Measurements from ENCODE around the gene C1QA. TPM values are rescaled to one million over a fixed set of nuclear protein-coding genes. Genes with fewer than 3 reads are reported as not detected.

C1QA gene
- polyA plus RNA-seq, 2 of the 4 experiments (the other 2 are of a cell fraction) = not detected

GRCh38 chr1:22619252-22619651 is 17.2 kb upstream of the C1QA start:
- Histone ChIP-seq H3K4me2 (no peak overlapping the region), H3K27ac (no peak overlapping the region), H3K9me3 (no peaks in the 10 kb centered on the region), H3K4me1 (no peaks in the 10 kb centered on the region), H3K4me3 (no peak overlapping the region)
- FAIRE-seq (no peak), ATAC-seq (no peak), DNase-seq (ENCODE audit: low read depth in 1 of 2, low spot score in 1 of 2) (no peak)
- ChIA-PET CTCF (no interaction called here), POLR2A (no interaction called here)
- 24% methylated on average over 7 of the region's 7 CpGs for WGBS (ENCODE audit: missing lambda C conversion rate)
- no peak for TF ChIP-seq ATOH8 (CRISPR knock-in tag; IDR thresholded peaks at IDR 0.05; ENCODE audit: low read depth)
- no peak for TF ChIP-seq HMGXB4 (CRISPR knock-in tag; IDR thresholded peaks at IDR 0.05; ENCODE audit: borderline replicate concordance)
- no peak for TF ChIP-seq HEYL (CRISPR knock-in tag; IDR thresholded peaks at IDR 0.05)
- TF ChIP-seq NFE2L2 (conservative IDR thresholded peaks at IDR 0.05; ENCODE audit: low read length) = no peak
- no peak for TF ChIP-seq FOXS1 (CRISPR knock-in tag; IDR thresholded peaks at IDR 0.05)
- TF ChIP-seq EP300 (IDR thresholded peaks at IDR 0.05) = no peak
- no peak for TF ChIP-seq POLR2AphosphoS2 (conservative IDR thresholded peaks at IDR 0.05; ENCODE audit: low read length)
- TF ChIP-seq NPAS2 (CRISPR knock-in tag; IDR thresholded peaks at IDR 0.05; ENCODE audit: borderline replicate concordance) = no peak
- TF ChIP-seq ZFP36 (IDR thresholded peaks at IDR 0.05; ENCODE audit: borderline replicate concordance, partially characterized antibody) = no peak
- TF ChIP-seq PHF8 (IDR thresholded peaks at IDR 0.05; ENCODE audit: borderline replicate concordance, low read depth) = no peak
- no peak for TF ChIP-seq RAD21 (conservative IDR thresholded peaks at IDR 0.05 in 1 of 2, IDR thresholded peaks at IDR 0.05 in 1 of 2)
- TF ChIP-seq HOXB5 (CRISPR knock-in tag; IDR thresholded peaks at IDR 0.05) = no peak
- TF ChIP-seq KDM5A (IDR thresholded peaks at IDR 0.05) = no peak

GRCh38 chr1:22619798-22620197 is 16.6 kb upstream of the C1QA start:
- Histone ChIP-seq H3K4me2 (no peak overlapping the region), H3K9me3 (no peaks in the 10 kb centered on the region), H3K4me3 (no peak overlapping the region), H3K27ac (no peak overlapping the region), H3K4me1 (no peaks in the 10 kb centered on the region)
- ATAC-seq = no peak
- CTCF ChIA-PET = no interaction called here
- WGBS (ENCODE audit: missing lambda C conversion rate) = 43% methylated on average over 10 of the region's 12 CpGs
- POLR2A ChIA-PET = no interaction called here
- DNase-seq (ENCODE audit: low read depth in 1 of 2, low spot score in 1 of 2) = no peak
- FAIRE-seq = no peak
- TF ChIP-seq ELK1 (IDR thresholded peaks at IDR 0.05; ENCODE audit: low read depth, low read length) (no peak), CTCF (IDR thresholded peaks at IDR 0.05) (no peak), BCL3 (IDR thresholded peaks at IDR 0.05) (no peak), RNF2 (IDR thresholded peaks at IDR 0.05; ENCODE audit: borderline replicate concordance, low read depth) (no peak), HOXA7 (CRISPR knock-in tag; IDR thresholded peaks at IDR 0.05) (no peak), REST (IDR thresholded peaks at IDR 0.05) (no peak), ZSCAN20 (CRISPR knock-in tag; IDR thresholded peaks at IDR 0.05) (no peak), RARB (CRISPR knock-in tag; IDR thresholded peaks at IDR 0.05) (no peak), HDAC2 (IDR thresholded peaks at IDR 0.05) (no peak), NR3C1 (IDR thresholded peaks at IDR 0.05) (no peak), CHD2 (IDR thresholded peaks at IDR 0.05; ENCODE audit: low read length, partially characterized antibody) (no peak), ESRRA (IDR thresholded peaks at IDR 0.05; ENCODE audit: borderline replicate concordance, low read length) (no peak), NFE2L2 (conservative IDR thresholded peaks at IDR 0.05; ENCODE audit: low read length) (no peak), CBX8 (IDR thresholded peaks at IDR 0.05) (no peak), MAX (IDR thresholded peaks at IDR 0.05) (no peak)
